Kidney glomerular epithelial cell (primary cell): ENCODE results near the gene GHSR.

Source experiments
- DNase-seq: peaks from one replicate; lab custom pipeline; 2025; lab: John Stamatoyannopoulos, UW

Gene GHSR

GRCh38 chr3:172437713-172438112 is 10.5 kb downstream of the GHSR start:
- DNase-seq: no peak

GRCh38 chr3:172415323-172415722 is 32.9 kb downstream of the GHSR start:
- DNase-seq: no peak

DNA sequence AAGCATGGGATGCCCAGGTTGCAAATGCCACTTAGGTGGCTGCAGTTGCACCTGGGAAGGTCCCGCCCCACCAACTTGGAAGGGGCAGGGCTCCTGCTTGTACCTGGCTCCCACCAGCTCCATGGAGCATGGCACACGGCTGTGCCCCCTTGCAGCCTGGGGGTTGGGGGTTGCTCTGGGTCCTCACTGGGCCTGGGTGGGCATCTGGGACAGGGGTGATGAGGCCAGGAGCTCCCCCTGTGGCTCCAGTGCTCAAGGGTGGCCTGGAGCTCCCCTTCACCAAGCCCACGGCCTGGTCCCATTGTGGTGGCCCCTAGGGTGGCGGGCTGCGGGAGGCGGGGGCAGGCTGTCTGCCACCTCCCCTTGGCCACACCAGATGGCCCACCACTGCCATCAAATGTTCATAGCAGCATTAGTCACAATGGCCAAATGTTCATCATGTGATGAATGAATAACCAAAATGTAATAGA is 36.7 kb downstream of the GHSR start:
- no peak for DNase-seq

DNA sequence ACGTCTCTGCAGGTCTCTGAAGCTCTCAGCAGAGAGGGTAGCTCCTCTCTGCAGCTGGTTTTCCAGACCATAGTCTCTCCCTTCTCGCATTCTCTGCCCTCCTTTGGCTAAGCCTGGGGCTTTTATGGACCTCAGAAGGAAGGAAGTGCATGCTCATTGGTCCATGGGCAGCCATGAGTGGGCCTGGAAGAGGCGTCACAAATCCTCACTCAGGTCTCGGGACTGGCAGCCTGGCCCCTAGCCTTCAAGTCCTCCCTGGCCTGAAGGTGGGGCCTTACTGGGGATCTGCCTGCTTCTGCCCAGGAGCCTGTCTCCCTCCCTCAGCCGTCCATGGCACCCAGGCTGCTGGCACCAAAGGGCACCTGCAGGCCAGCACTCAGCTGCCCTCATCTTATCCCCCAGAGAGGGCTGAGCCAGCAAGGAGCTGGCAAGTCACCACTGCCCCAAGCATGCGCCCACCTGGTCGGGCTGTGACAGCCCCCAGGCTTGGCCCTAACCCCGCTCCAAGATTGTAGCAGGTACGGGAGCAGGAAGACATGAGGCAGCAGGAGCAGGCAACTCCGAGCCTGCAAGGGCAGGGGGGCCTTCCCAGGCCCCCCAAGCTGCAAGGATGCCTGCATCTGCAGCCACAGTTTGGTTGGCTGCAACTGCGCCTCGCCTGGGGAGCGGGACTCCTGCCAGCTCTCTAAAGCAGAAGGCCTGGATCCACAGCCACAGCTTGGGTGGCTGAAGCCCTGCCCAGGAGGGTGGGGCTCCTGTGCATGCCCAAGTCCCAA is 37.4 kb downstream of the GHSR start:
- no peak for DNase-seq

GRCh38 chr3:172407872-172408271 is 40.4 kb downstream of the GHSR start:
- no peak for DNase-seq

DNA sequence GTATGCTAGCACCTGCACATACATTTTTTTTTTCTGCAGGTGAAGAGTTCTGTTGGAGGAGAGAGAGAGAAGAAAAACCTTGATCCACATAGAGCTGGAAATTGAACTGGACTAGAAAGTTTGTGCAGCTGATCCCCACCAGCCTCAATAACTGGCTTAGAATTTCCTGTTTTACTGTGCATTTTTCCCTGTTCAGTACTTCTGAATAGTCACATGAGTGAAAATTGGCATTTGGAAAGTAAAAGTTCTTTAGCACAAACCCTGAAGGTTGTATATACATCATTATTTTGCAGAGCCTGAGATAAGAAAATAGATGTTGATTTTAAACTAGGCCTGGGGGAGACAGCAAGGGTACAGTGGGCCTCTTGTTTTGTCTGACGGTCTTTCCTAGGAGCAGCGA is 42.3 kb downstream of the GHSR start:
- no peak for DNase-seq

DNA sequence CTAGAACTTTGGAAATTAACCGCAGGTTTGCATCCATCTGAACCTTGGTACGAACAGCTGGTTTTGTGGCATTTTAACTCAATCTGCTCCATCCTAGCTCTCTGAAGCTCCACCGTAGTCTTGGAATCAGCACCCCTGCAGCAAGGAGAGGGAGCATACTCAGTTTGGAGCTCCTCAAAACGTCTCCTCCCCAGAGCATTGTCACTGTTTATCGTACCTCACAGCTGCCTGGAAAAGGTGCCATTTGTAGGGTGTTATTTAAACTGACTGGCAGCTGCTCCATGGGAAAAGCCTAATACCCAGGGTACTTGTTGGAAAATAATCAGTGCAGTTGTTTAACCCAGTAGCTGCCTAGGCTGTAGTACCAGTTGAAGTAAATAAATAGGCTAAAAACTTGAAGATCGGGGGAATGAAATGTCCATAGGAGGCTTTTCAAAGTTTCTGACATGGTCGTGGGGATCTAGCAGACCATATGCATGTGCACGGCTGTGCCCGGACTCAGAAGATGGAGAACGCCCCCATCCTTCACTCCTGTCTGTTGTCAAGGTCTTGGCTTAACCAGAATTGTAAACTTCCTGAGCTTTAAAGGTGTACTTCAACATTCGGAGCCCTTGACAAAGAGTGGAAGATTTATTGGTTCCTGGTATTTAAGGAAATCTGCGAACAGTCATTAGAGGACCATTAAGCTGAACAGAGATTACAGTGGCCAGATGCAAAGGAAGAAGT is 43.9 kb downstream of the GHSR start:
- DNase-seq: no peak

DNA sequence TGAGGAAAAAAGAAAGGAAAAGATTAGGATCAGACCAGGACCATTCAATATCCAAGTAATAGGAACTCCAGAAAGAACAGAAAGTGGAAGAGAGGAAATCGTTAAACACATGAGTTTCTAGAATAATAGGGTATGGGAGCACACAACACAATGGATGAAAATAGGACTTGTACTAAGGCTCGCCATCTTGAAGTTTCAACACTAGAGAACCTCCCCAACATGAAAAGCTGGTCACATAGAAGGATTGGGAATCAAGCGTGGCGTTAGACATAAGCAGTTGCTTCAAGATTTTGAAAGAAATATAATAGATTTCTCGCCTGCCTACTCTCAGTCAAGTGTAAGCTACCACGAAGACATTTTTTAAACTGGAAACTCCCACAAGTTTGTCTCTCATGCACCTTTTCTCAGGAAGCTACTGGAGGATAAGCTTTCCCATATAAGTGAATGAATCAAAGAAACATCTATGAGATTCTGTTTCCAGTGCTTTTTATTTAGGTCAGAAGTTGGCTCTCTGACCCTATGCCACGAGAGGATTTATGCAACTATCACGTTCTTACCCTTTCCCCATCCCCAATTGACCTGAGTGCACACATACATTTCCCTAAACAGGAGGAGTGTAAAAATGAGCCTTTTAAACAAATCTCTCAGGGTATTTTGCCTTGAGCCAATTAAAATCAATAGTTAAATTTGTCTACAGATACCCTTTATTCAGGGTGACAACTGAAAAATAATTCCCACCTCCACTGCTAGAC is 45.2 kb downstream of the GHSR start:
- DNase-seq: no peak

DNA sequence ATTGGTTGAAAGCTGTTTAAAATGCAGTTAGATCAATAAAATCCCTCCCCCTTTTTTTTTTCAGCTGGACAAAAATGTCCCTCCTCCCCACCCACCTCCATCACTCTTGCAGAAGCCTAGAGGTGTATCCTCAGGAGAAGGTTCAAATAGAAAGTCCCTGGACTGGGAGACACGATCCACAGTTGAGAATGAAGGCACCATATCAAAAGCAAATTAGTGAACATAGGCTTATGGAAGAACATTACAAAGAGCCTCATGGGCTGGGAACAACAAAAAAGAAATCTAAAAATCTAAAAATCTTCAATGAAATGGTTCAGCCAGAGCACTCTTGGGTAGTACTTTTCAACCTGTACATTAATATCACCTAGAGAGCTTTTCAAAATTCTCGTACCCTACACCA is 46.2 kb downstream of the GHSR start:
- no peak for DNase-seq

- DNase-seq: no peak
Observed at GRCh38 chr3:172398484-172398883, 49.8 kb downstream of the GHSR start.

- no peak for DNase-seq
Observed at GRCh38 chr3:172397716-172398405, 50.4 kb downstream of the GHSR start.

DNA sequence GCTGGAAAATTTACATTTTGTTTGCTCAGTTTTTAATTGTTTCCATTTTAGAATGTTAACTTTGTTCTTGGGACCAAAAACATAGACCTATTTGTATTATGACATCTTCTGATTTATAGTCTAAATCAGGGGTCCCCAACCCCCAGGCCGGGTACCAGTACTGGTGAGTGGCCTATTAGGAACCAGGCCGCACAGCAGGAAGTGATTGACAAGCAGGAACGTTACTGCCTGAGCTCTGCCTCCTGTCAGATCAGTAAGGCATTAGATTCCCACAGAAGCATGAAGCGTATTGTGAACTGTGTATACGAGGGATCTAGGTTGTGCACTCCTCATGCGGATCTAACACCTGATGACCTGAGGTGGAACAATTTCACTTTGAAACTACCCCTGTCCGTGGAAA is 51.9 kb downstream of the GHSR start:
- DNase-seq: no peak

GRCh38 chr3:172394692-172395091 is 53.6 kb downstream of the GHSR start:
- no peak for DNase-seq
